SK-N-SH (cell line): Measurements from ENCODE around the gene SOCS4. TPM values are rescaled to one million over a fixed set of nuclear protein-coding genes. Genes with fewer than 3 reads are reported as not detected.

Experiments used
- CTCF ChIA-PET: fragments of 300-600, 350-600 bp; formaldehyde crosslinking; extraction: SDS; loops from one replicate; lab custom pipeline; 2021; lab: Yijun Ruan, JAX
- POLR2A ChIA-PET: fragments of 350-600 bp; sonication (Branson Sonifier 250); formaldehyde crosslinking; extraction: SDS; loops from one replicate; lab custom pipeline; 2020; ENCODE audit warnings: antibody characterized with exemption, inconsistent platforms; lab: Yijun Ruan, JAX
- DNase-seq: peaks from one replicate; pipeline ENCODE4 v3.0.0; 2012
- H2AFZ ChIP-seq: fragments of 200-600 bp; sonication (generic); 2 replicates; pipeline ENCODE4 v1.8.1; 2016; ENCODE audit warnings: antibody characterized with exemption, mild to moderate bottlenecking, low read depth
- H3F3A ChIP-seq: fragments of 200-600 bp; sonication (generic); replicated peaks from 2 replicates; pipeline ENCODE3; 2016; ENCODE audit warnings: antibody characterized with exemption, mild to moderate bottlenecking; ENCODE audit not compliant: insufficient read depth
- H3K27ac ChIP-seq, 2 experiments: fragments of 200-500 bp in 1 of 2; fragments of 200-600 bp in 1 of 2; sonication (Bioruptor generic) in 1 of 2; sonication (generic), shearing (Covaris generic) in 1 of 2; 2 replicates each; pipeline versions ENCODE4 v1.5.1 to v1.6.1; 2014 to 2016; ENCODE audit warnings: low read depth in 2 of 2, inconsistent platforms in 1 of 2, low read length in 1 of 2, mild to moderate bottlenecking in 1 of 2, mixed read lengths in 1 of 2
- H3K27me3 ChIP-seq: fragments of 200-600 bp; sonication (generic), shearing (Covaris generic); 2 replicates; pipeline ENCODE4 v1.6.1; 2016; ENCODE audit warnings: mixed run types; ENCODE audit not compliant: insufficient read depth
- H3K36me3 ChIP-seq, 2 experiments: fragments of 200-500 bp in 1 of 2; fragments of 200-600 bp in 1 of 2; sonication (Bioruptor generic) in 1 of 2; sonication (generic) in 1 of 2; replicated peaks in 1 of 2; 2 replicates each; pipeline versions ENCODE3 to v1.5.1; 2014 to 2016; ENCODE audit warnings: low read length in 1 of 2, mild to moderate bottlenecking in 1 of 2; ENCODE audit not compliant: insufficient read depth in 2 of 2, control insufficient read depth in 1 of 2
- H3K4me1 ChIP-seq, 2 experiments: fragments of 200-500 bp in 1 of 2; fragments of 200-600 bp in 1 of 2; sonication (Bioruptor generic) in 1 of 2; sonication (generic), shearing (Covaris generic) in 1 of 2; 2 replicates each; pipeline versions ENCODE4 v1.5.1 to v1.6.1; 2014 to 2016; ENCODE audit warnings: low read depth in 1 of 2, low read length in 1 of 2, mixed run types in 1 of 2; ENCODE audit not compliant: insufficient read depth in 2 of 2, control insufficient read depth in 1 of 2
- H3K4me2 ChIP-seq: fragments of 200-600 bp; sonication (generic), shearing (Covaris generic); 2 replicates; pipeline ENCODE4 v1.6.1; 2017; ENCODE audit warnings: mixed run types
- H3K4me3 ChIP-seq, 2 experiments: fragments of 200-500 bp in 1 of 2; fragments of 200-600 bp in 1 of 2; sonication (Bioruptor generic) in 1 of 2; sonication (generic), shearing (Covaris generic) in 1 of 2; 2 replicates each; pipeline versions ENCODE4 v1.5.1 to v1.8.1; 2014 to 2016; ENCODE audit warnings: low read depth in 2 of 2, inconsistent platforms in 1 of 2, low read length in 1 of 2, mild to moderate bottlenecking in 1 of 2, mixed read lengths in 1 of 2, moderate library complexity in 1 of 2
- H3K79me2 ChIP-seq: fragments of 200-600 bp; sonication (generic); 2 replicates; pipeline ENCODE4 v1.8.1; 2017; ENCODE audit warnings: mild to moderate bottlenecking; ENCODE audit not compliant: insufficient read depth
- H3K9ac ChIP-seq: fragments of 200-600 bp; sonication (generic); 2 replicates; pipeline ENCODE4 v1.6.1; 2017; ENCODE audit warnings: mixed run types
- H3K9me2 ChIP-seq: fragments of 200-600 bp; sonication (generic); 2 replicates; pipeline ENCODE4 v1.6.1; 2017; ENCODE audit warnings: mixed run types
- H3K9me3 ChIP-seq: fragments of 200-600 bp; sonication (generic); 2 replicates; pipeline ENCODE4 v1.6.1; 2017; ENCODE audit warnings: mixed run types, mild to moderate bottlenecking, moderate library complexity
- H4K20me1 ChIP-seq: fragments of 200-600 bp; sonication (generic); 2 replicates; pipeline ENCODE4 v1.6.1; 2017; ENCODE audit warnings: mild to moderate bottlenecking, mixed run types; ENCODE audit not compliant: insufficient read depth
- CHD2 ChIP-seq: fragments of 150-350 bp; IDR thresholded peaks from 2 replicates; pipeline ENCODE4 v1.6.1; 2018; ENCODE audit warnings: low read length; ENCODE audit not compliant: partially characterized antibody
- EP300 ChIP-seq, 2 experiments: IDR thresholded peaks; 2 replicates each; pipeline versions ENCODE4 v1.4.0 to v1.6.1; 2012; ENCODE audit warnings: borderline replicate concordance in 1 of 2, low read depth in 1 of 2, low read length in 1 of 2
- EZH2phosphoT487 ChIP-seq: fragments of 200-600 bp; sonication (generic); IDR thresholded peaks from 2 replicates; pipeline ENCODE4 v1.6.1; 2017; ENCODE audit warnings: low read depth, mixed run types, mild to moderate bottlenecking, antibody characterized with exemption, moderate library complexity, borderline replicate concordance
- FOSL2 ChIP-seq: IDR thresholded peaks from 2 replicates; pipeline ENCODE4 v1.4.0; 2012; ENCODE audit warnings: low read depth, mild to moderate bottlenecking, moderate library complexity, borderline replicate concordance
- FOXM1 ChIP-seq: IDR thresholded peaks from 2 replicates; pipeline ENCODE4 v1.4.0; 2012; ENCODE audit warnings: low read depth, mild to moderate bottlenecking
- GATA2 ChIP-seq: sonication (generic); formaldehyde crosslinking; IDR thresholded peaks from 2 replicates; pipeline ENCODE4 v1.5.0; 2020; ENCODE audit warnings: mild to moderate bottlenecking, missing genetic modification reagents
- IRF3 ChIP-seq: fragments of 150-350 bp; IDR thresholded peaks from 2 replicates; pipeline ENCODE4 v1.6.1; 2016; ENCODE audit warnings: mild to moderate bottlenecking, low read depth, low read length
- JUND ChIP-seq: IDR thresholded peaks from 2 replicates; pipeline ENCODE4 v1.4.0; 2012
- MAX ChIP-seq: IDR thresholded peaks from 2 replicates; pipeline ENCODE4 v1.4.0; 2012; ENCODE audit warnings: low read depth
- MEF2A ChIP-seq: IDR thresholded peaks from 2 replicates; pipeline ENCODE4 v1.4.0; 2012; ENCODE audit warnings: low read depth, borderline replicate concordance
- NRF1 ChIP-seq: IDR thresholded peaks from 2 replicates; pipeline ENCODE4 v1.6.1; 2012; ENCODE audit warnings: low read depth, mild to moderate bottlenecking, low read length
- POLR2AphosphoS5 ChIP-seq: IDR thresholded peaks from 2 replicates; pipeline ENCODE4 v1.6.1; 2012; ENCODE audit warnings: low read depth, low read length
- RAD21 ChIP-seq: IDR thresholded peaks from 2 replicates; pipeline ENCODE4 v1.6.1; 2012; ENCODE audit warnings: mild to moderate bottlenecking, low read length
- RCOR1 ChIP-seq: fragments of 150-350 bp; IDR thresholded peaks from 2 replicates; pipeline ENCODE4 v1.6.1; 2017; ENCODE audit warnings: antibody characterized with exemption, low read length
- RFX5 ChIP-seq: IDR thresholded peaks from 2 replicates; pipeline ENCODE4 v1.6.1; 2012; ENCODE audit warnings: mild to moderate bottlenecking, improper control_type of control experiment, low read length
- TCF12 ChIP-seq: IDR thresholded peaks from 2 replicates; pipeline ENCODE4 v1.4.0; 2012
- TEAD4 ChIP-seq: IDR thresholded peaks from 2 replicates; pipeline ENCODE4 v1.4.0; 2012; ENCODE audit warnings: mild to moderate bottlenecking, borderline replicate concordance; ENCODE audit not compliant: insufficient read depth
- WGBS: methylation state at CpG from one replicate; pipeline ENCODE4 v1.1.6; 2017; ENCODE audit warnings: low lambda C conversion rate; 5-methylcytosine and 5-hydroxymethylcytosine counted together
- polyA plus RNA-seq, 3 experiments: library from polyadenylated mRNA; depleted of rRNA; stranded (reverse); fragments of >200 nt; gene quantifications; 2 replicates each; pipeline ENCODE4 v1.2.3, GENCODE V29; 2012

The SOCS4 gene
- polyA plus RNA-seq, 1 of the 3 experiments (the other 2 are of a cell fraction) = 2.2 TPM

- H3K4me1 ChIP-seq = peaks cover 7 to 26% of the 10 kb centered on the region in 2 experiments
- peak overlapping the region; percentile 37 to 74; a peak in 3 of 4 replicates for H3K27ac ChIP-seq
- peak overlapping the region; percentile 41; the same call in 1 of the 2 replicates for H3K4me2 ChIP-seq
- no peaks in the 10 kb centered on the region for H3K9me2 ChIP-seq
- no peaks in the 10 kb centered on the region for H3K9me3 ChIP-seq
- no peaks in the 10 kb centered on the region for H3F3A ChIP-seq
- no peaks in the 10 kb centered on the region for H4K20me1 ChIP-seq
- H3K4me3 ChIP-seq = no peak overlapping the region
- no peak overlapping the region for H3K9ac ChIP-seq
- H3K36me3 ChIP-seq = no peaks in the 10 kb centered on the region
- peak; percentile 61 for DNase-seq
- H2AFZ ChIP-seq = 0 out of 2 replicates have a peak overlapping the region, but pooled peaks have one; percentile 22
- ChIA-PET CTCF (interaction anchor here (0.7 to 3.6 kb wide), 15 partner anchors 10 to 72 kb away, joined by 3 to 34 read pairs (median 3); partner anchors contain the start of genes LGALS3 and MAPK1IP1L), POLR2A (interaction anchor here (1.4 to 2.2 kb wide), 2 partner anchors 10 to 15 kb away, joined by 4 to 8 read pairs; no protein-coding TSS in a partner anchor)
- H3K27me3 ChIP-seq = no peaks in the 10 kb centered on the region
- no peaks in the 10 kb centered on the region for H3K79me2 ChIP-seq
- WGBS = 10% methylated on average over 4 of the region's 4 CpGs
- no peak for TF ChIP-seq EZH2phosphoT487
- TF ChIP-seq POLR2AphosphoS5 = peak; percentile 66
- TF ChIP-seq FOXM1 = no peak
- peak; percentile 98 for TF ChIP-seq TCF12
- no peak for TF ChIP-seq IRF3
- TF ChIP-seq RFX5 = no peak
- no peak; the same call in none of the 2 replicates for TF ChIP-seq RAD21
- peak in 1 of 2 experiments; percentile 26; a peak in 2 of 4 replicates for TF ChIP-seq EP300 (IDR thresholded peaks at IDR 0.05; ENCODE audit: borderline replicate concordance in 1 of 2, low read depth in 1 of 2, low read length in 1 of 2)
- TF ChIP-seq MAX = no peak
- TF ChIP-seq MEF2A = no peak
- TF ChIP-seq CHD2 = peak; percentile 85
- TF ChIP-seq JUND = no peak
- TF ChIP-seq RCOR1 = peak; percentile 92; the same call in 1 of the 2 replicates
- TF ChIP-seq FOSL2 = no peak
- TF ChIP-seq TEAD4 = no peak
Observed at GRCh38 chr14:55092341-55092740, 65.3 kb downstream of the SOCS4 start.

GRCh38 chr14:55094292-55095157, 67.5 kb downstream of the SOCS4 start:
- Histone ChIP-seq H3K4me1 (peaks cover 7 to 26% of the 10 kb centered on the region in 2 experiments), H3F3A (no peaks in the 10 kb centered on the region), H3K9me3 (no peaks in the 10 kb centered on the region), H3K4me3 (no peak overlapping the region), H3K9me2 (no peaks in the 10 kb centered on the region), H3K27me3 (no peaks in the 10 kb centered on the region), H3K79me2 (no peaks in the 10 kb centered on the region), H2AFZ (no peak overlapping the region), H3K36me3 (no peaks in the 10 kb centered on the region), H3K9ac (no peak overlapping the region), H3K27ac (no peak overlapping the region; a peak in 1 of 4 replicates), H3K4me2 (no peak overlapping the region), H4K20me1 (no peaks in the 10 kb centered on the region)
- 80% methylated on average over 9 of the region's 9 CpGs for WGBS
- DNase-seq = no peak
- ChIA-PET POLR2A (no interaction called here), CTCF (interaction anchor here (1.9 to 3.9 kb wide), 5 partner anchors 37 to 66 kb away, joined by 4 to 34 read pairs (median 15); partner anchors contain the start of gene MAPK1IP1L)
- 0 out of 2 replicates have a peak, but pooled peaks have one; percentile 45 for TF ChIP-seq GATA2
- no peak for TF ChIP-seq NRF1
